ENCODE results near the gene SNRNP70. TPM values are rescaled to one million over a fixed set of nuclear protein-coding genes. Genes with fewer than 3 reads are reported as not detected.

Gene SNRNP70
- total and polyA plus RNA-seq, 10 of the 15 experiments (the other 5 are each of a cell fraction or from before 2014, with no cell fraction given) = 2.7 to 453 (median 159) TPM

- H3K27ac ChIP-seq (ENCODE audit: control insufficient read depth, insufficient read depth) = no peak overlapping the region
- no TSS peak for BruUV-seq (replicated peaks)
- H3K9me3 ChIP-seq (replicated peaks; ENCODE audit: control insufficient read depth, insufficient read depth, low read length) = no peaks in the 10 kb centered on the region; the same call in 2 of the 3 replicates
- no peaks in the 10 kb centered on the region for H3K27me3 ChIP-seq (replicated peaks in 1 of 2; ENCODE audit: control insufficient read depth in 2 of 2, insufficient read depth in 2 of 2, low read length in 1 of 2)
- ChIA-PET POLR2A (no interaction called here), SMC1A (ENCODE audit: uncharacterized antibody, unreplicated experiment) (no interaction called here), CTCF (interaction anchor here (0.6 to 2.2 kb wide), 3 partner anchors 15 to 448 kb away, joined by 3 to 13 read pairs (median 4); partner anchors contain the start of gene LIN7B), RAD21 (ENCODE audit: unreplicated experiment) (no interaction called here)
- ATAC-seq (no peak), DNase-seq (ENCODE audit: low read depth, low spot score) (no peak), FAIRE-seq (no peak)
- no peaks in the 10 kb centered on the region for H3K79me2 ChIP-seq (ENCODE audit: control insufficient read depth, insufficient read depth, low read length)
- H3K9ac ChIP-seq (ENCODE audit: control insufficient read depth, insufficient read depth, low read length) = no peak overlapping the region
- H4K20me1 ChIP-seq (ENCODE audit: control insufficient read depth, insufficient read depth) = no peaks in the 10 kb centered on the region
- no peak overlapping the region for H3K4me2 ChIP-seq (ENCODE audit: control insufficient read depth, insufficient read depth)
- WGBS (ENCODE audit: insufficient coverage, insufficient replicate concordance, low lambda C conversion rate, missing lambda C conversion rate) = 80% methylated on average over 16 of the region's 16 CpGs
- in situ Hi-C loops (cut with MboI) = no loop called here
- H3K4me3 ChIP-seq = no peak overlapping the region
- TF ChIP-seq RAD51 (IDR thresholded peaks at IDR 0.05) (no peak), CREM (IDR thresholded peaks at IDR 0.05; ENCODE audit: low read depth) (no peak), SMAD5 (IDR thresholded peaks at IDR 0.05; ENCODE audit: low read depth) (no peak), EP300 (IDR thresholded peaks at IDR 0.05; ENCODE audit: borderline replicate concordance in 1 of 2, control insufficient read depth in 1 of 2, low read depth in 2 of 2, low read length in 2 of 2) (no peak), NRF1 (conservative IDR thresholded peaks at IDR 0.05; ENCODE audit: low read depth, low read length) (no peak), ZNF217 (IDR thresholded peaks at IDR 0.05) (no peak), TARDBP (IDR thresholded peaks at IDR 0.05; ENCODE audit: borderline replicate concordance) (no peak), CREB1 (IDR thresholded peaks at IDR 0.05; ENCODE audit: low read depth) (no peak), ZBTB11 (CRISPR knock-in tag; IDR thresholded peaks at IDR 0.05) (no peak), IRF4 (IDR thresholded peaks at IDR 0.05; ENCODE audit: low read depth, low read length) (no peak), BCL11A (IDR thresholded peaks at IDR 0.05; ENCODE audit: low read depth, low read length) (no peak)
- intact Hi-C loops (cut with micrococcal nuclease; ENCODE audit: unreplicated experiment) = no loop called here
- H3K36me3 ChIP-seq (ENCODE audit: control insufficient read depth in 2 of 2, insufficient read depth in 2 of 2, low read length in 1 of 2) = no peaks in the 10 kb centered on the region; a peak in 1 of 4 replicates
- no peak overlapping the region for H2AFZ ChIP-seq (ENCODE audit: control insufficient read depth, low read depth, low read length)
- peaks cover 3% of the 10 kb centered on the region; the same call in 1 of the 2 replicates for H3K4me1 ChIP-seq (ENCODE audit: control insufficient read depth, insufficient read depth, low read length)
These were observed 44.0 kb downstream of the SNRNP70 start for GRCh38 chr19:49129238-49129583.

All from GM12878 (cell line).